ENCODE measurements around the gene DGKB. TPM values are rescaled to one million over a fixed set of nuclear protein-coding genes. Genes with fewer than 3 reads are reported as not detected.

Gene DGKB
- total and polyA plus RNA-seq, 2 of the 8 experiments (the other 6 are each of a cell fraction or from before 2014, with no cell fraction given) = 1.9 to 2.6 TPM

GRCh38 chr7:14891289-14891688 lies 11.3 kb downstream of the DGKB start:
- H3K4me2 ChIP-seq (ENCODE audit: insufficient read depth in 1 of 2, low read depth in 2 of 2, low read length in 2 of 2) = no peak overlapping the region
- CTCF ChIA-PET (ENCODE audit: partially characterized antibody) = no interaction called here
- DNase-seq (ENCODE audit: low read depth in 1 of 2, low spot score in 2 of 2) = no peak

More at GRCh38 chr7:14891289-14891688, 11.3 kb downstream of the DGKB start:
- H3K4me3 ChIP-seq (ENCODE audit: extremely low read depth in 1 of 4, insufficient read depth in 2 of 4, low read depth in 3 of 4, low read length in 4 of 4) = no peak overlapping the region
- H3K14ac ChIP-seq (ENCODE audit: insufficient read length) = no peak overlapping the region
- no peak overlapping the region for H4K5ac ChIP-seq (ENCODE audit: insufficient read length, low read depth, low read length)
- H3K27ac ChIP-seq (ENCODE audit: low read depth, low read length) = no peak overlapping the region
- H2AK5ac ChIP-seq (ENCODE audit: low read depth, low read length) = no peak overlapping the region
- no peaks in the 10 kb centered on the region for H3K36me3 ChIP-seq (ENCODE audit: control insufficient read depth in 2 of 4, insufficient read depth in 4 of 4, low read length in 3 of 4)
- H2AFZ ChIP-seq (ENCODE audit: low read length) = no peak overlapping the region
- no peak overlapping the region for H4K91ac ChIP-seq (replicated peaks; ENCODE audit: insufficient read length, low read length)
- H3K23ac ChIP-seq (ENCODE audit: insufficient read length) = no peak overlapping the region
- no peaks in the 10 kb centered on the region for H3K79me2 ChIP-seq (ENCODE audit: control insufficient read depth in 1 of 2, insufficient read depth in 2 of 2, low read length in 2 of 2)
- H3K27me3 ChIP-seq (replicated peaks in 1 of 4; ENCODE audit: control insufficient read depth in 3 of 4, extremely low read depth in 1 of 4, insufficient read depth in 3 of 4, low read length in 3 of 4) = no peaks in the 10 kb centered on the region
- H3K23me2 ChIP-seq (ENCODE audit: low read depth, low read length) = no peaks in the 10 kb centered on the region
- no peak overlapping the region for H3K18ac ChIP-seq (ENCODE audit: extremely low read depth, low read length)
- no peak overlapping the region for H2BK5ac ChIP-seq (ENCODE audit: low read depth, low read length)
- no peak overlapping the region for H2BK12ac ChIP-seq (ENCODE audit: low read depth, low read length)
- no peak overlapping the region for H2BK120ac ChIP-seq (replicated peaks; ENCODE audit: low read depth, low read length)
- H2BK15ac ChIP-seq (ENCODE audit: low read length) = no peak overlapping the region
- H3K56ac ChIP-seq (replicated peaks; ENCODE audit: insufficient read length, low read depth, low read length) = no peak overlapping the region
- H4K20me1 ChIP-seq (replicated peaks in 1 of 2; ENCODE audit: control insufficient read depth in 1 of 2, insufficient read depth in 2 of 2, low read length in 2 of 2) = no peaks in the 10 kb centered on the region
- no peak overlapping the region for H3K9ac ChIP-seq (replicated peaks in 1 of 4; ENCODE audit: extremely low read depth in 1 of 4, low read depth in 3 of 4, low read length in 3 of 4)
- no peak overlapping the region for H2BK20ac ChIP-seq (ENCODE audit: low read length)
- POLR2A ChIA-PET (ENCODE audit: partially characterized antibody) = interaction anchor here (0.6 kb wide), 1 partner anchor 1865 kb away, joined by 3 read pairs; no protein-coding TSS in a partner anchor
- FAIRE-seq = no peak
- TF ChIP-seq SIX5 (IDR thresholded peaks at IDR 0.05; ENCODE audit: low read depth, low read length) (no peak), GTF2F1 (IDR thresholded peaks at IDR 0.05; ENCODE audit: borderline replicate concordance, low read depth, low read length) (no peak), MAFK (IDR thresholded peaks at IDR 0.05; ENCODE audit: low read depth, low read length) (no peak), HDAC2 (IDR thresholded peaks at IDR 0.05; ENCODE audit: borderline replicate concordance in 1 of 2, low read depth in 2 of 2, low read length in 2 of 2) (no peak), ZNF274 (IDR thresholded peaks at IDR 0.05; ENCODE audit: borderline replicate concordance, extremely low read depth, low read length) (no peak)
- 86% methylated on average over 3 of the region's 3 CpGs; no CpG with 5 or more reads in 1 of the 2 experiments for WGBS, 2 experiments (ENCODE audit: extremely low coverage in 1 of 2, insufficient coverage in 1 of 2, insufficient read length in 1 of 2, insufficient replicate concordance in 2 of 2, low coverage in 1 of 2, low lambda C conversion rate in 2 of 2, missing lambda C conversion rate in 1 of 2)
- no peak overlapping the region for H3K4ac ChIP-seq (replicated peaks; ENCODE audit: insufficient read length, low read depth, low read length)
- no peaks in the 10 kb centered on the region for H3K79me1 ChIP-seq (ENCODE audit: low read depth, low read length)
- H4K8ac ChIP-seq (ENCODE audit: extremely low read depth, insufficient read depth, low read length) = no peak overlapping the region
- no peaks in the 10 kb centered on the region for H3K9me3 ChIP-seq (ENCODE audit: insufficient read depth in 2 of 2, low read depth in 1 of 2, low read length in 1 of 2)
- no peaks in the 10 kb centered on the region for H3K4me1 ChIP-seq (replicated peaks in 1 of 4; ENCODE audit: control insufficient read depth in 3 of 4, insufficient read depth in 4 of 4, low read length in 3 of 4)

Measured in H1 (cell line).